ENCODE data around the gene FGFR4.
A peak's percentile ranks its signal among the peaks of the same experiment; 100 is the strongest.

FGFR4 gene

DNA sequence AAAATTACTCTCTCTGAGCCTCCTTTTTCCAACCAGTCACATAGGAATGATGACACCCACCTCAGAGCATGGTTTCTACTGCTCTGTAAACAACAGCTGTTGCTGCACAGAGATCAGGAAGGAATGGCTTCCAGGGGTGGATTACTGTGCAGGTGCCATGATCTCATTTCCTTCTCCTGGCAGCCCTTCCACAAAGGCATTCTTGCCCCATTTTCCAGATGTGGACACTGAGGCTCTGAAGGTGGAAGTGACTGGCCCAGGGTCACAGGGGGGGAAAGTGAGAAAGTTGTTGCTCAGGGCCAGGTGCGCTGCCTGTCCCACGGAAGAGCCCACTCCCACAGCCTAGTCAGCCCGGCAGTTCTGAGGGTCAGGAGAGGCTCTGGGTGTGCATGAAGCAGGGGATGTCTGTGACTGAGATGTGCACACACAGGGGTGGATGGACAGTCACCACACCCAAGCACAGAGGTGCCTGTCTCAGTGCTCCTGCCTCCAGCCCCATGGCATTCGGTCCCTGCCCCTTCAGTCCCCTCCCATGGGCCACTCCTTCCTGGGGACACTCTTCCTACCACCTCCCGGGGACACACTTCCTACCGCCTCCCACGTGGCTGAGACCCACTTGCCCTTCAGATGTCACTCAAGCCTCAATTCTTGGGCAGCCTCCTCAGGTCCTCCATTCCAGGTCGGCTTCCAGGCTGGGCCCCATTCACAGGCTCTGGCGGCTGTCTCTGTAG lies 17.0 kb downstream of the FGFR4 start:
- Mint-ChIP-seq H3K4me1 (no peaks in the 10 kb centered on the region), H3K27me3 (peaks cover 13% of the 10 kb centered on the region), H3K4me3 (no peak overlapping the region), H3K27ac (no peak overlapping the region), H3K9me3 (no peaks in the 10 kb centered on the region), H3K36me3 (ENCODE audit: low read depth) (no peaks in the 10 kb centered on the region)
- no peak for DNase-seq
- ATAC-seq, result no peak

DNA sequence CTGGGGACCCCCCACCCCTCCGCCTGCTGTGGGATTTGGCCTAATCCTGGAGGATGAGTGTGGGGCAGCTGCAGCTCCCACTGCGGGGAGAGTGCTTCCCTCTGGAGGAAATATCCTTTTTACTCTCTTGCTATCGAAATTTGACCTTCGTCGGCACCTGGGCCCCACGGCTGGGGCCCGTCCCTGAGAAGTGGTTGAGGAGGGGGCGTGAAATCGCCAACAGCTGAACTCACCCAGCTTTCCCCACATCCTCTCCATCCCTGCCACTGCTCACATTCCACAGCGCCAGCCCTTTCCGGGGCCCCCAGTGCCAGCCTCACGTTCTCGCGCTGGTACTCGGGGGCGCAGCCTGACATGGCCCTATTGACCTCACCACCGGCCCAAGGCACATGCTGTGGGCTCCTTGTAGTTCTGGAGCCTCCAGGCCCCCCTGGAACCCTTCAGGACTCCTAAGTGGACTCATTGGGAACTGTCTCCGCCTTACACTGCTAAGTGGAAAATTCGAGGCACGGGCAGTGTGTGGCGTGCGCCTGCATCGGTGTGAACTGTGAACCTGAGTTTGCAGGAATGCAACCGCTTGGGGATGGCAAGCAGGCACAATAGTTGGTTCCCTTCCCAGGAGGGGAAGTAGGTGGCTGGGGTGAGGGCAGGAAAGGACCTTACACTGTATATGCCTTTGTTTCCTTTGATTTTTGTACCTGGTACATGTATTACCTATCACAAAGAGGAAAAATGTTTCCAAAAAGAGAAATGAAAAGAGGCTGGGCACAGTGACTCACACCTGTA lies 19.2 kb downstream of the FGFR4 start:
- H3K36me3 Mint-ChIP-seq (ENCODE audit: low read depth), result no peaks in the 10 kb centered on the region
- H3K9me3 Mint-ChIP-seq, result no peaks in the 10 kb centered on the region
- no peaks in the 10 kb centered on the region for H3K4me1 Mint-ChIP-seq
- peaks cover 4% of the 10 kb centered on the region for H3K27me3 Mint-ChIP-seq
- no peak overlapping the region for H3K4me3 Mint-ChIP-seq
- ATAC-seq (no peak), DNase-seq (no peak)
- no peak overlapping the region for H3K27ac Mint-ChIP-seq

- Mint-ChIP-seq H3K36me3 (ENCODE audit: low read depth) (no peaks in the 10 kb centered on the region), H3K4me1 (no peaks in the 10 kb centered on the region), H3K9me3 (no peaks in the 10 kb centered on the region), H3K27me3 (peaks cover 4% of the 10 kb centered on the region), H3K4me3 (no peak overlapping the region), H3K27ac (no peak overlapping the region)
- no peak for ATAC-seq
- DNase-seq, result no peak
These were observed 20.4 kb downstream of the FGFR4 start for GRCh38 chr5:177107159-177107558.

DNA sequence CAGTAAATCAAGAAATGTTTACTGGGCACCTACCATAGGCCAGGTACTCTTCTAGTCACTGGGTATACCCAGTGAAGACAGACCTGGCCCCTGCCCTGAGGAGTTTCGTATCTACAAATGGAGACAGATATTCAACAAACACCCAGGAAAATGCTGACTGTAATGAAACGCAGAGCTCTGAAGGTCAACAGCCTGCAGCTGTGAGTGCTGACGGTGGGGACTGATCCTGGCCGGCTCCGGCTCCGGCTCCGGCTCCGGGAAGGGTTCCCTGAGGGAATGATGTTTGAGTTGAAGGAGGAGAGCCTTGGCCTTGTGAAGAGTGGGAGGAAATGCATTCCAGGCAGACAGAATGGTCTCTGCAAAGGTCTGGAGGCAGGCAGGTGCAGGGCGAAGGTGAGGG lies 23.1 kb downstream of the FGFR4 start:
- Mint-ChIP-seq H3K27me3 (no peaks in the 10 kb centered on the region), H3K9me3 (no peaks in the 10 kb centered on the region), H3K27ac (no peak overlapping the region), H3K36me3 (ENCODE audit: low read depth) (no peaks in the 10 kb centered on the region), H3K4me3 (no peak overlapping the region), H3K4me1 (peaks cover 4% of the 10 kb centered on the region)
- DNase-seq, result no peak
- no peak for ATAC-seq

- H3K9me3 Mint-ChIP-seq, result no peaks in the 10 kb centered on the region
- peak; percentile 60 for ATAC-seq
- DNase-seq, result peak; percentile 74
- no peaks in the 10 kb centered on the region for H3K27me3 Mint-ChIP-seq
- no peaks in the 10 kb centered on the region for H3K36me3 Mint-ChIP-seq (ENCODE audit: low read depth)
- peaks cover 13% of the 10 kb centered on the region for H3K4me1 Mint-ChIP-seq
- no peak overlapping the region for H3K4me3 Mint-ChIP-seq
- no peak overlapping the region for H3K27ac Mint-ChIP-seq
These were observed 25.1 kb downstream of the FGFR4 start for GRCh38 chr5:177111720-177112394.

- ATAC-seq (no peak), DNase-seq (no peak)
- no peak overlapping the region for H3K4me3 Mint-ChIP-seq
- no peaks in the 10 kb centered on the region for H3K27me3 Mint-ChIP-seq
- peaks cover 17% of the 10 kb centered on the region for H3K4me1 Mint-ChIP-seq
- H3K9me3 Mint-ChIP-seq, result no peaks in the 10 kb centered on the region
- H3K27ac Mint-ChIP-seq, result no peak overlapping the region
- H3K36me3 Mint-ChIP-seq (ENCODE audit: low read depth), result no peaks in the 10 kb centered on the region
These were observed 26.0 kb downstream of the FGFR4 start for GRCh38 chr5:177112589-177113220.

DNA sequence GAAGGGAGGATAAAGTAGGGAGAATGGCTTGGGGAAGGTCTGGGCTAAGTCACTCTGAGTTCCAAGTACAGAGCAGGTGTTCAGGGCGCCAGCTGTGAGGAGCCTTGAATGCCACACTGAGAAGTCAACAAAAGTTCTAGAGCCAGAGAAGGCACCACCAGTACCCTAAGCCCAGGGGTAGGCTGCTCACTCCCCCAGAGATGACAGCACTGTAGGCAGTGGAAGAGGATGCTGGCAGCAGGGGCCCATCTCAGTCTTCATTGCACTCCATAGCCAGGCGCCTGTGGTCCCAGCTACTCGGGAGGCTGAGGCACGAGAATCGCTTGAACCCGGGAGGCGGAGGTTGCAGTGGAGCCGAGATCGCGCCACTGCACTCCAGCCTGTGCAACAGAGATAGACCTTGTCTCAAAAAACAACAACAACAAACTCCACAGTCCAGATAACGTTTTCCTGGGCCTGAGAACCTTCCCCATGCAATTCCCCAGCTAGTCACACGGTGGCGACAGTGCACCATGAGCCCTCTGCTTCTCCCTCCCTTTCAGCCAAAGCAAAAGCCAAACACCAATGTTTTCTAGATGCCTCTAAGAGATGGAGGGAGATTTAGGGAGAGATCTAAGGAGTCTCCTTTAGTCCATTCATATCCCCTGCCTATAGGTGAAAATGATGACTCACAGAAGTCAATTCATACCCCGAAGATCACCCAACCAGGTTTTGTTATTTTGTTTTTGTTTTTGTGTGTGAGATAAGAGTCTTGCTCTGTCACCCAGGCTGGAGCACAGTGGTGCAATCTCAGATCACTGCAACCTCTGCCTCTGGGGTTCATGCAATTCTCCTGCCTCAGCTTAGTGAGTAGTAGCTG lies 27.1 kb downstream of the FGFR4 start:
- no peak overlapping the region for H3K4me3 Mint-ChIP-seq
- no peak overlapping the region for H3K27ac Mint-ChIP-seq
- ATAC-seq (peak; percentile 49), DNase-seq (peak; percentile 82)
- no peaks in the 10 kb centered on the region for H3K9me3 Mint-ChIP-seq
- H3K27me3 Mint-ChIP-seq, result no peaks in the 10 kb centered on the region
- H3K4me1 Mint-ChIP-seq, result peaks cover 17% of the 10 kb centered on the region
- H3K36me3 Mint-ChIP-seq (ENCODE audit: low read depth), result no peaks in the 10 kb centered on the region

DNA sequence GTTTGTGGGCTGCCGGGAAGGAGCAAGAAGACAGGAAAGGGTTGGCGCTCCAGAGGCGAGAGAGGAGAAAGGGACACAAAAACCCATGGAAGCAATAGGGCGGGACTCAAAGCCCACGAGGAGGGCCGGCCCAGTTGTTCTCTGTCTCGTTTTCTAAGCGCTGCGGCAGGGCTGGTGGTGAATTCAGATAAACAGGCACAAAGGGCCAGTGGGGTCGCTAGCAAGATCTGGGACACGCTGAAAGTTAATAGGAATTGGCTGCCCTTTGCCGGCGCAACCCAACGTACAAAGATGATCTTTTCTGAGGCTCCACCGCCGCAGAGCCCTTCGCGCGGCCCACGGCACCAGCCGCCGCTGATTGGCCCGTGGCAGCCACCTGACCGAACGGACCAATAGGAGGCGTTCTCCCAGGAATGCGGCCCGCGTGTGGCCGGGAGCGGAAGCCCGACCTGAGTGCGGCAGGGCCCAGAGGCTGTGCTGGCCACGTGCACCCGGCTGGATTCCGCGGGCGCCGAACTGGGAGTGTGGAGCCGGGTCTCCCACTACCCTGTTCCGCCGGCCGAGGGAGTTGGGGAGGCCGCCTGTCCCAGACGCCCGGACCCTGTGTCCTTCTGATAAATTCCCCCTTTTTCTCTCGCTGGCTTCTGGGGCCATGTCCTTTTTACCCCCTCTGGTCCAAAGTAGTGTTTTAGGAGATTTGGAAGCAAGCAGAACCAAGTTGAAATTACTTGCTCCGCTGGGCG lies 30.1 kb downstream of the FGFR4 start:
- DNase-seq (peak; percentile 85), ATAC-seq (peak; percentile 91)
- Mint-ChIP-seq H3K4me1 (peaks cover 17% of the 10 kb centered on the region), H3K9me3 (no peaks in the 10 kb centered on the region), H3K36me3 (ENCODE audit: low read depth) (no peaks in the 10 kb centered on the region), H3K4me3 (peak overlapping the region; percentile 41), H3K27ac (peak overlapping the region; percentile 84), H3K27me3 (no peaks in the 10 kb centered on the region)

DNA sequence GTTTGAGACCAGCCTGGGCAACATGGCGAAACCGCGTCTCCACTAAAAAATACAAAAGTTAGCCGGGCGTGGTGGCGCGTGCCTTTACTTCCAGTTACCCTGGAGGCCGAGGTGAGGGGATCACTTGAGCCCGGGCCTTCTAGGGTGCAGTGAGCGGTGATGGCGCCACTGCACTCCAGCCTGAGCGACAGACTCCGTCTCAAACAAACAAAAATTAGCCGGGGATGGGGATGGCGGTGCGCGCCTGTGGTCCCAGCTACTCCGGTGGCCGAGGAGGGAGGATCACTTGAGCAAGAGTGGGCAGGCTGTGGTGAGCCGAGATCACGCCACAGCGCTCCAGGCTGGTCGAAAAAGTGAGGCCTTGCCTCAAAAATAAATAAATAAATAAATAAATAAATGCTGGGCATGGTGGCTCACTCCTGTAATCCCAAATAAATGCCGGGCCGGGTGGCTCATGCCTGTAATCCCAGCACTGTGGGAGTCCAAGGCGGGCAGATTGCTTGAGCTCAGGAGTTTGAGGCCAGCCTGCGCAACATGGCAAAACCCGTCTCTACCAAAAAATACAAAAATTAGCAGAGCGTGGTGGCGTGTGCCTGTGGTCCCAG lies 30.8 kb downstream of the FGFR4 start:
- Mint-ChIP-seq H3K4me1 (peaks cover 17% of the 10 kb centered on the region), H3K27me3 (no peaks in the 10 kb centered on the region)

GRCh38 chr5:177122566-177122965 lies 35.9 kb downstream of the FGFR4 start:
- no peaks in the 10 kb centered on the region for H3K27me3 Mint-ChIP-seq
- no peak for DNase-seq
- H3K9me3 Mint-ChIP-seq, result no peaks in the 10 kb centered on the region
- H3K36me3 Mint-ChIP-seq (ENCODE audit: low read depth), result no peaks in the 10 kb centered on the region
- H3K27ac Mint-ChIP-seq, result no peak overlapping the region
- H3K4me3 Mint-ChIP-seq, result no peak overlapping the region
- H3K4me1 Mint-ChIP-seq, result no peaks in the 10 kb centered on the region
- no peak for ATAC-seq

More for the DNA sequence above, 30.8 kb downstream of the FGFR4 start:
- no peak overlapping the region for H3K4me3 Mint-ChIP-seq
- H3K27ac Mint-ChIP-seq, result peak overlapping the region; percentile 84
- ATAC-seq (no peak), DNase-seq (no peak)
- H3K9me3 Mint-ChIP-seq, result no peaks in the 10 kb centered on the region
- no peaks in the 10 kb centered on the region for H3K36me3 Mint-ChIP-seq (ENCODE audit: low read depth)

- Mint-ChIP-seq H3K4me3 (no peak overlapping the region), H3K27me3 (no peaks in the 10 kb centered on the region), H3K36me3 (ENCODE audit: low read depth) (no peaks in the 10 kb centered on the region), H3K27ac (no peak overlapping the region), H3K4me1 (peaks cover 8% of the 10 kb centered on the region), H3K9me3 (no peaks in the 10 kb centered on the region)
- DNase-seq (no peak), ATAC-seq (no peak)
These were observed 37.2 kb downstream of the FGFR4 start for GRCh38 chr5:177123789-177124485.

DNA sequence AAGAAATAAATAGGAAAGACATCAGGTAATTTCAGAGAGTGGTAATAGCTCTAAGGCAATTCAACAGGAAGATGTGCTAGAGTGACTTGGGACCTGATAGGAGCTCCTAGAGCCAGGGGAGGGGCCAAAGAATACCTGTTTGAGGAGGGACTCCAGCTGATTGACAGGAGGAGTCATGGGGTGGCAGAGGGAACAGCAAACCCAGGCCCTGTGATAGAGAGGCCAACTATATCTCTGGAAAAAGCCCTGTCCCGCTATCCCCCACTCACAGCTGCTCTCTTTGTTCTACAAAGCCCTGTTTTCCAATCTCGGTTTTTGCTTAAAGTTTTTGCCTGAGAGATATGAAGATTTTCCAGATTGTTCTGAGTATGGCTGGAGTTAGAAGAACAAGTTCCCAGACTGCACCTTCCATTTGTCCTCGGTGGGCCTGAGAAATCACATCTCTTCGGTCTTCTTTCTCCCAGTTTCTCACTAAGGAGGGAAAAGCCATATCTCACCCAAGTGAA lies 37.8 kb downstream of the FGFR4 start:
- Mint-ChIP-seq H3K27me3 (no peaks in the 10 kb centered on the region), H3K27ac (no peak overlapping the region), H3K4me3 (no peak overlapping the region), H3K36me3 (ENCODE audit: low read depth) (no peaks in the 10 kb centered on the region), H3K4me1 (peaks cover 14% of the 10 kb centered on the region), H3K9me3 (no peaks in the 10 kb centered on the region)
- ATAC-seq, result peak; percentile 38
- DNase-seq, result no peak
